GM21367 (cell line): ENCODE measurements around the gene ZNF148.
"Not testable (repeated sequence)": the region's sequence is repeated elsewhere in the genome, so short reads cannot be mapped to it uniquely, and the experiment has no call there.

Experiments
- ATAC-seq: cut with Tn5 transposase; IDR thresholded peaks from one replicate; pipeline ENCODE4 v1.9.1; 2021; ENCODE audit not compliant: unreplicated experiment

Gene ZNF148, protein sequence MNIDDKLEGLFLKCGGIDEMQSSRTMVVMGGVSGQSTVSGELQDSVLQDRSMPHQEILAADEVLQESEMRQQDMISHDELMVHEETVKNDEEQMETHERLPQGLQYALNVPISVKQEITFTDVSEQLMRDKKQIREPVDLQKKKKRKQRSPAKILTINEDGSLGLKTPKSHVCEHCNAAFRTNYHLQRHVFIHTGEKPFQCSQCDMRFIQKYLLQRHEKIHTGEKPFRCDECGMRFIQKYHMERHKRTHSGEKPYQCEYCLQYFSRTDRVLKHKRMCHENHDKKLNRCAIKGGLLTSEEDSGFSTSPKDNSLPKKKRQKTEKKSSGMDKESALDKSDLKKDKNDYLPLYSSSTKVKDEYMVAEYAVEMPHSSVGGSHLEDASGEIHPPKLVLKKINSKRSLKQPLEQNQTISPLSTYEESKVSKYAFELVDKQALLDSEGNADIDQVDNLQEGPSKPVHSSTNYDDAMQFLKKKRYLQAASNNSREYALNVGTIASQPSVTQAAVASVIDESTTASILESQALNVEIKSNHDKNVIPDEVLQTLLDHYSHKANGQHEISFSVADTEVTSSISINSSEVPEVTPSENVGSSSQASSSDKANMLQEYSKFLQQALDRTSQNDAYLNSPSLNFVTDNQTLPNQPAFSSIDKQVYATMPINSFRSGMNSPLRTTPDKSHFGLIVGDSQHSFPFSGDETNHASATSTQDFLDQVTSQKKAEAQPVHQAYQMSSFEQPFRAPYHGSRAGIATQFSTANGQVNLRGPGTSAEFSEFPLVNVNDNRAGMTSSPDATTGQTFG

DNA sequence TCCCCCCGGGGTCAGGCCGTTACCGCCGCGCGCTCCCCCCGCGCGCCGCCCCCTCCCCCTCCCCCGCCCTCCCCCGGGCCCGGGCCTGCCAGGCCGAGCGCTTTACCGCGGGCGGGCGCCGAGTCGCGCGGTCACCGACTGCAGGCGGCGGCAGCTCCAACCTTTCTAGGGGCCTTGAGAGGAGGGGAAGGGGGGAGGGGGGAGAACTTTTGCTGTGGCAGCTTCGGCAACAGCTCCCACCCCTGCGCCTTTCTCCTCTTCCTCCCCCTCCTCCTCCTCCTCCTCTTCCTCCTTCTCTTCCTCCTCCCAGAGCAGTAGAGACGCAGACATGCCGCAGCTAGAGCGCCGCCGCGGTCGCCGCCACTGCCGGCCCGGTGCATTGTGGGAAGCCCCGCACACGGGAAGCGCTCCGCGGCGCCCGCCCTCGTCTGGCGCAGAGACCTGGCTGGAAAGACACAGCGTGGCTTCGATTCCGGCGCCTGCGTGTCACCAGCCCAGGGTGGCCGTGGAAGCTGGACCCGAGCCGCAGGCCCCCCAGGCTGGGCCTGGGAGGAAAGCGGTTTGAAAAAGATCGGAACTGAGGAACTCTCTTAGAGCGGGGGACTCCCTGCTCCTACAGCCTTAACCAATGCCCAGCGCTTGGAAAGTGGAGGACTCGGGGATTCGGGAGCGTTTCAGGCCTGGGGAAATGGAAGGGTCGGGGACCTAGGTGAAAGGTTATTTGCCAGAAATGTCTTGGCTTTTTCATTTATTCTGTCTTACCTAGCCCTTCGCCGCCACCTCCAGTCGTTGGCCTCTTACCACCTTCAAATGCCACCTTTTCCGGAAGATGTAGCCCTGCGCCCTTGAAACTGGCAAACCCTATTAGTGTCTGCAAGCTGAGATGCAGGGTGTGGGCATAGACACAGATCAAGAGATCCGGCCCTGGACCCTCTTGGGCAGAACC, at the start of gene ZNF148:
ZNF148 (minus strand) TSS at position 330 of the 946 bp plus-strand sequence. CDS start 61,685 bp downstream, outside the sequence.
- ATAC-seq, result peak; percentile 77

DNA sequence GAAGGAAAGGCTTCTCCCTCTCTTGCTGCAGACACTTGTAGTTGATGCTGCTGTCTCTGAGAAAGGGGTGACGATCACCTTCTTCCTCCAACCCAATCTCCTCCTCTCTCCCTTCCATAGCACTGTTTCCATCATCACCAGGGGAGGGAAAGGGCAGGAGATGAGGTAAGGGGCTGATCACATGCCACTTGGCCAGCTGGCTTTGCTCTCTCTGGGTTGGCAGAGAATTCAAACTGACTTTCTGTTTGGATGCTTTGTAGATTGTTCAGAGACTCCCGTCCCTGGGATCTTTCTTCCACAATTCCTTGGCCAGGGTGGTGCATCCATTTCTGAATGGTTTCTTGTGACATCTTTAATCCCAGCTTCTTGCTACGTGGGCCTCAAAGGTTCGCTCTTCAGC, 43.2 kb upstream of the ZNF148 start:
- ATAC-seq, result no peak

DNA sequence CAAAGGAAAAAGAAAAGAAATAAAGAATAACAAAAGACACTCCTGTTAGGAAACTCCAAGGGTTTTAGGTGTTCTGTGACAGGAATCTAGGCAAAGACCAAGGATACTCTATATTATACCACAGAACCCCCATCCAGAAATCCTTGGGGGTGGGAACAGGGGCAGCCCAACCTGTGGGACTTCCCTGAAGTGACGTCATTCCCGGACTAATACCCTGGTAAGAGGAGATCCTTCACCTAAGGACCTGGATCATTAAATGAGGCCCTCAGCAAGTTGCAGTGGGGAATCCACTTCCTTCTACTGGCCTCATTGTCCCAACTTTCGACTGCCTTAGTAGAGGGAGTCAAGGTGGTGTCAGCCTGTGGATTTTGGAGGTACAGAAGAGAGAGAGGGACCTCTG, 41.1 kb upstream of the ZNF148 start:
- no peak for ATAC-seq

DNA sequence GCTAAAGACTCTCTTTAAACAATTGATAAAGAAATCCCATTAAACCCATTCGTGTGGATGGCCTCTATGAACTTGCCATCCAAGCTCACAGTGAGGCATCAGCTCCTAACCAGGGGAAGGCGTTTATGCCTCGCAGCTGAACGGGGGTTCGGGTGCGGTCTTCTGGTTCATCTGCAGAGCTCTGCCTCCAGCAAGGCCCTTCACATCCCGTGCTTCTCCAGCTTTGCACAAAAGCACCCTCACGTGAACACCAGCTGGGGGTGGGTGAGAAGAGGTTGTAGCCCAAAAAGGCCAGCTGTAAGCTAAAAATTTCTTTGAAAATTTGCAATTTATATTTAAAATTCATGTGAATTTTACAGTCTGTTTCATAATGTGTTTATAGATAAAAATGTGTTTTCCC, 39.5 kb upstream of the ZNF148 start:
- no peak for ATAC-seq

DNA sequence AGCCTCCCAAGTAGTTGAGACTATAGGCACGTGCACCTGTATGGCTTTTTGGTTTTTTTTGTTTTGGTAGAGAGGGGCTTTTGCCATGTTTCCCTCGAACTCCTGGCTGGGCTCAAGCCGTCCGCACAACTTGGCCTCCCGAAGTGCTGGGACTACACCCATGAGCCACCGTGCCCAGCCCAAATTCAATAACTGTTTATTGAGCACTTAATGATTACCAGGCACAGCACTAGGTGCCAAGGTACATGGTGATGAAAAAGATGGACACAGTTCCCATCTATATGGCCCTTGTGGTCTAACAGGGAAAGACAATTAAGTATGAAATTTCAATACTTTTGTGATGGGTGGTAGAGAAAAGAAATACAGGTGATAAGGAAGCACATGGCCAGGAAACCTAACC, 35.8 kb upstream of the ZNF148 start:
- no peak for ATAC-seq

DNA sequence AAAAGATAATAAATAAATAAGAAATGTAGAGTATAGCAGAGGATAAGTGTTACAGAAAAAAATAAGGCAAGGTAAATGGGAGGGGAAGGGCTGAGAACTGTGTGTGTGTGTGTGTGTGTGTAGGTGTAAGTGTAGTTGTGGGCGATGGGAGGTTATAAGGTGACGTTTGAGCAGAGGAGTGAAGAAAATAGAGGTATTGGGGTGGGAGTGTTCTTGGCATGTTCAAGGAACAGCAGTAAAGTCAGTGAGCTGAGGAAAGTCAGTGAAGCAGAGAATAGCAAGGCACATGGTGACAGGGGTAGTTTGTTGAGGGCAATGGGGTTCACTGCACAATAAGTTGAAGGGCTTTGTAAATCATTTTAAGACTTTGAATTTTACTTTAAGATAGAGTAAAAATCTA, 30.9 kb upstream of the ZNF148 start:
- no peak for ATAC-seq

DNA sequence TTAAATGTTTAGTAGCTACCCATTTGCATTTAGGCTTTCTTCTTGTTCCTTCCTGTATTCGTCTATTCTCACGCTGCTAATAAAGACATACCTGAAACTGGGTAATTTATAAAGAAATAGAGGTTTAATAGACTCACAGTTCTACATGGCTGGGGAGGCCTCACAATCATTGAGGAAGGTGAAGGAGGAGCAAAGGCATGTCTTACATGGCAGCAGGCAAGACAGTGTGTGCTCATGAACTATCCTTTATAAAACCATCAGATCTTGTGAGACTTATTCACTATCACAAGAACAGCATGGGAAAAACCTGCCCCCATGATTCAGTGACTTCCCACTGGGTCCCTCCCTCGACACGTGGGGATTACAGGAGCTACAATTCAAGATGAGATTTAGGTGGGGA, 30.4 kb upstream of the ZNF148 start:
- ATAC-seq, result not testable (repeated sequence)

DNA sequence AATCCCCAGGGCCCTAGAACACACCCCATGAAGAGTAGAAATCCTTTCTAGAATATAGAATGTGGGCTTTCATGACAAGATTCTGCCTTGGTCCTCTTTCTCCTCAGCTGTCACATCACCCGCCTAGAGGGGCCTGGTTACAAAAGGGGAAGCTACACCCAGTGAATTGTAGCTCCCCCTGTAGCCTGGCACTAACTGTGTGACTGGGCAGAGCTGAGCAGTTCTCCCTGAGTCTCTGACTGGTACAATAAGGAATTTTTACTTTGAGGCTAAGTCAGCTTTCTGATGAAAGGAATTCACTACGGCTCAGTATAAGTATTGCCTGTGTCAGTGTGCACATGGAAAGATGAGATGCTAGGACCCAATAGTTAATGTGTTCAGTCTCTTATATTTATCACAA, 28.7 kb upstream of the ZNF148 start:
- ATAC-seq, result no peak

DNA sequence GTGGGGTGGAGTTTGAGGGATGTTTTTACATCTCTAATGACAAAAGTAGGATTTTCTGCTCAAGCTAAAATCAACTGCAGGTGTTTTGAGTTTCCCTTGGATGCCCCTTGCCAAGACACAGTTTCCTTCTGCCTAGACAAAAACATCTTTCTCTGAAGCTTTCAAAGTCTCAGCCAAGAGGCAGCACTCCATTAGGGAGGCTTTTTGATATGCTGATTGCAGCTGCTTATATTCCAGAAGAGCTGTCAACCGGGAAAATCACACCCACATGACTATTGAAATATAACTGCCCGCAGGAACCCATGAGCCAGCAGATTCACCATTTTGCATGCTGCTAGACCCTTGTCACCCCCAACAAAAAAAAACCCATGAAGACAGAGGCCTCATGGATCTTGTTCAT, 27.5 kb upstream of the ZNF148 start:
- no peak for ATAC-seq

DNA sequence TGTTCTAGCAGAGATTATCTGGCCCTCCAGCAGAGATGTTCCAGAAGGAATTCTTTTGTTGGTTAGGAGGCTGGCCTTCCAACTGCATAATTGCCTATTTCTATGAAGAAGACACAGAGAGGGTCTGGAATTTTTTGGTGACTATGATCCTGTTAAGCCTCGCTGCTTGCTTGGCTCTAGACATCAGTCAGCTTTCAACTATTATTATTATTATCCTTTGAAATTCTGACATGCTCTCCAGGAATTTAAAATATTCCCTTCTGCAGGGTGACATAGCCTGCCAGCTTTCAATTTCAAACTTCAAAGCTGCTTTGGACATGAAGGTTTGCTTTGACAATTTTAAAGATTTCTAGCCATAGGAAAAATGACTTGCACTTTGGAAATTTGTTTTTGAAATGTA, 26.3 kb upstream of the ZNF148 start:
- no peak for ATAC-seq

DNA sequence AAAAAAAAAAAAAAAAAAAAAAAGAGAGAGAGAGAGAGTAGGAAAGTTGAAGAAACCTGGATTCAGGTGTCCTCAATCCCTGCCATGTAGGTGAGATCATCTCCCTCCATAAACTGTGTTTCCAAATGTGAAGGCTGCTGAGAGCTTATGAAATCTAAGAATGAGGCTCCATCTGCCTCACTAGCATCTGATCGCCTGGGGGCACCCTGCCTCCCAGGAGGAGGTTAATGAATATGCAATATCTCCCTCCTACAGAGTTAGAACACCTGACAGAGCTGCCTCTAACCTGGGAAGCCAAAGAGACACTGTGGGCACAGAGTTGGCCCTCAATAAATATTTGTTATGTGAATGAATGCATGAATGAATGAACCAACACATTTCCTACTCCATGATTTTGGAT, 23.8 kb upstream of the ZNF148 start:
- no peak for ATAC-seq

DNA sequence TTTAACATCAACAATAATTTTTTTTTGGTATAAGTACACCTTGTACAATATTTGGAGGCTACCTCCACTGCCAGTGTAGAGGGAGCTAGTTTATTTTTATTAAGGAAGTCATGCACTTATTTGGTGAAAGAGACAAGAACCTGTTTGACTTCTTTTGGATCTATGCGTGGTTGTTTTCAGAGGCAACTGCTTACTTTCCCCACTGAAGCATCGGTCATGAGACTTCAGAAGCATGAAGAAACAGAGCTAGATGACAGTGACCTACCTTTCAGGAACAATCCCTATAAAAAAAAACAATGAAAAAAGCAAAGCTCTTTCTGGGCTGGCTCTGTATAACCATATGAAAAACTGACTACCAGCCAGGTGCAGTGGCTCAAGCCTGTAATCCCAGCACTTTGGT, 20.0 kb upstream of the ZNF148 start:
- ATAC-seq, result no peak

DNA sequence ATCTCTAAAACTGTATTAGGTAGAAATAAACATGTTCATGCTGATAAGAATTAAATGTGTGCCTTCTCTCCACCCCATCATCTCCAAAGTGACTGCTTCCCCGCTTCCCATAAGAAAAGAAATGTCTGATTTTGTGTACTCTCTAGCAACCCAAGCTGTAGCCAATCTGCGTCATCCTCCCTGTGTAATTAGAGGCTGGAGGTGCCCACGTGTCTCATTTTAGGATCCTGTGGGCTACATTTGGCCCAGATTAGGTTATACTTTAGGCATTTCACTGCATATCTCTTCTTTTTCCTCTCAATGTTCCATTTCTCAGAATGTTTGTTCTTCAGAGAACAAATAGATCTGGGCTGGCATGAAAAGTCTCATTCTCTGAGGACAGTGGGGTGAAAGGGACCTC, 19.3 kb upstream of the ZNF148 start:
- ATAC-seq, result no peak

DNA sequence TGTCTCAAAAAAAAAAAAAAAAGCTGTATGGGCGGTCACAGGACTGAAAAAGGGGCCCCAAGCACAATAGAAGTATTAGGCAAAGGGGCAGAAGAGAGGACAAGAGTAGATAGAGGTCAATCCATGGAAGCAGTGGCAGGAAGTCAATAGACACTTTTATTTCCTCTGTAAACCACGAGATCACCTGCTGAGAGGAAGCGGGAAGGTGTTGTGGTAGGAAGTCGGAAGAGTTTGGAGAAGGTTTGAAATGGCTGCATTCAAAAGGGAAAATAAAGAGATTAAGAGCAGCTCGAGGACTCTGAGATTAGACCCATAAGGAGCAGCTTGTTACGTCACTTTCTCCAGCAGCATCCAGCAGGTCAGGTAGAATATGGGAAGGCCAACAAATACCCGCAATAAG, 14.2 kb upstream of the ZNF148 start:
- ATAC-seq, result no peak

DNA sequence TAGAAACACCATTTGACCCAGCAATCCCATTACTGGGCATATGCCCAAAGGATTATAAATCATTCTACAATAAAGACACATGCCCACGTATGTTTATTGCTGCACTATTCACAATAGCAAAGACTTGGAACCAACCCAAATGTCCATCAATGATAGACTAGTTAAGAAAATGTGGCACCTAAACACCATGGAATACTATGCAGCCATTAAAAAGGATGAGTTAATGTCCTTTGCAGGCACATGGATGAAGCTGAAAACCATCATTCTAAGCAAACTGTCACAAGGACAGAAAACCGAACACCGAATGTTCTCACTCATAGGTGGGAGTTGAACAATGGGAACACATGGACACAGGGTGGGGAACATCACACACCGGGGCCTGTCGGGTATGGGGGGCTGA, 13.2 kb upstream of the ZNF148 start:
- not testable (repeated sequence) for ATAC-seq

DNA sequence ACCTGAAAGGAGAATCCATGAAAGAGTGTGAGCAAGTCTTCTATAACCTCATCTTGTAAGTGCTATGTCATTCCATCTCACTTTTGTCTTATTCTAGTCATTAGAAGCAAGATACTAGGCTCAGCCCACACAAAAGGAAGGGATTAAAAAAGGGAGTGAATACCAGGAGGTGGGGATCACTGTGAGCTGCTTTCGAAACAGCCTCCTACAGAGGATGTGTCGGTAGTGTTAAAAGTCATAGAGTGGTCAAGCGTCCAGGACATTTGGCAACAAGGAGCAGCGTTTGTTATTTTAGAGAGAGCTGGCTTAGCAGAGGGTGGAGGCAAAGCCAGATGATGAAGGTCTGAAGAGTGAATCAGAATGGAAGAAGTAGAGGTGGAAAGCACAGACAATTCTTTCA, 11.7 kb upstream of the ZNF148 start:
- ATAC-seq, result no peak

DNA sequence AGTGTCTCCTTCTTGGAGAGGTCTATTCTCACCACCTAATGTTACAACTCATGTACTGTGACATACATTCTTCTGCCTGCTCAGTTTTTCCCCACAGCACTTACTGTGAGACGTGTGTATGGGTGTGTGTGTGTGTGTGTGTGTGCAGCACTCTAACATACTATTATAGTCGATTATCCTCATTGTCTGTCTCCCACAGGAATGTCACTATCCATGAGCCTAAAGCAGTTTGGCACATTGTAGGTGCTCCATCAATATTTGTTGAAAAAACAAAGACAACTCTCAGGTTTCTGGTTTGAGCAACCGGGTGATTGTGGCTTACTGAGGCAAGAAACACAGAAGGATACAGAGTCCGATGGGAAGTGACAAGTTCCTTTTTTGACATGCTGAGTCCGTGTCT, 8.6 kb upstream of the ZNF148 start:
- ATAC-seq, result no peak

DNA sequence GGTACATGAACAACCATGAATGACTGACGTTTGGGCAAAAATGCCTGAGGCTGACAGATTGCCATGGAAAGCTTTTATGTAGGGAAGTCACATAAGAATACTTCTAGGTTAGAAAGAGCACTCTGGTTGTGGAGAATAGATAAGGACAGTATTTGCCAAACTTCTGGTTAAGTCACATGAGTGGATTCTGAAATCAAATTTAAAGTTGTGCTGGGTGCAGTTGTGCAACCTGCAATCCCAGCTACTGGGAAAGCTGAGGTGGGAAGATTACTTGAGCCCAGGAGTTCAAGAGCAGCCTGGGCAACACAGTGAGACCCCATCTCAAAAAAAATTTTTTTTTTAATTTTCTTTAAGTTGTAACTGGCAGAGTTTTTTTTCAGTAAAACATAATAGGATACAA, 7.2 kb upstream of the ZNF148 start:
- ATAC-seq, result no peak

DNA sequence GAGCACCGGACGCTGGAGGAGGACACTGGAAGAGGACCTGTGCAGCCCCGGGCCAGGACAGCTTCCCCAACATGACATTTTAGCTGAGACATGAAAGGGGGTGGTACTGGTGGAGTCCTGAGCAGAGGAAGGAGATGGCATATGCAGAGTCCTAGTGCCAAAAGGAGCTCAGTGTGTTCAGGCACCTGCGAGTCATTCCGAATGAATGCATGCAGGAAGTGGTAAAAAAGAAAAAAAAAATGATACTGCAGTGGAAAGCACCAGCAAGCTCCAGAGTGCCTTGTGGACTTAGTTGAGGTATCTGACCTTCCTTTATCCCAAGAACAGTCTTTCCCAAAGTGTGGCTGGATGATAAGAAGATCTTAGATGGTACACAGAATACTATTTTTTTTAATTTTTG, 6.6 kb upstream of the ZNF148 start:
- ATAC-seq, result no peak

DNA sequence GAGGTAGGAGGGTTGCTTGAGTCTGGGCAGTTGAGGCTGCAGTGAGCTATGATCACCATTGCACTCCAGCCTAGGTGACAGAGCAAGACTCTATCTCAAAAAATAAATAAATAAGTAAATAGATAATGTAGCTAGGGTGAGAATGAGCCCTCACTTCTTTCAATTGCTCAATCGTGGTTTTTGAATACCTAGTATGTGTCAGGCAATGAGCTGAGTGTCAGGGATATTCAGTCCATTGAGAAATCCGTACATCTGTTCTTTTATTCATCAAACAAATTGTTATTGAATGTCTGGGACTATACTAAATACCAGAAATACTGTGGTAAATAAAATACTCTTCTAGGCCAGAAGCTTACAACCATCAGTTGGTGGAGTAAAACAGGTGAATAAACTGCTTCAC, 6.2 kb upstream of the ZNF148 start:
- no peak for ATAC-seq

DNA sequence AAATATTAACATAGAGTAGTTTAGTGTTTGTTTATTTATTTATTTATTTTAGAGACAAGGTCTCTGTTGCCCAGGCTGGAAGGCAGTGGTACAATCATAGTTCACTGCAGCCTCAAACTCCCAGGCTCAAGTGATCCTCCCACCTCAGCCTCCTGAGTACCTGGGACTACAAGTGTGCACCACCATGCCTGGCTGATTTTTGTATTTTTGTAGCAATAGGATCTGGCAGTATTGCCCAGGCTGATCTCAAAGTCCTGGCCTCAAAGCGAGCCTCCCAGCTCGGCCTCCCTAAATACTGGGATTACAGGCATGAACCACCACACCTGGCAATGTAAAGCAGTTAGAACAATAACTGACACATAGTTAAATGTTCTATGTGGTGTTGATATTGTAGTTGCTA, 4.4 kb upstream of the ZNF148 start:
- no peak for ATAC-seq
